ENCODE data around the gene DYNLT3.

- TF ChIP-seq, protein P1, sequence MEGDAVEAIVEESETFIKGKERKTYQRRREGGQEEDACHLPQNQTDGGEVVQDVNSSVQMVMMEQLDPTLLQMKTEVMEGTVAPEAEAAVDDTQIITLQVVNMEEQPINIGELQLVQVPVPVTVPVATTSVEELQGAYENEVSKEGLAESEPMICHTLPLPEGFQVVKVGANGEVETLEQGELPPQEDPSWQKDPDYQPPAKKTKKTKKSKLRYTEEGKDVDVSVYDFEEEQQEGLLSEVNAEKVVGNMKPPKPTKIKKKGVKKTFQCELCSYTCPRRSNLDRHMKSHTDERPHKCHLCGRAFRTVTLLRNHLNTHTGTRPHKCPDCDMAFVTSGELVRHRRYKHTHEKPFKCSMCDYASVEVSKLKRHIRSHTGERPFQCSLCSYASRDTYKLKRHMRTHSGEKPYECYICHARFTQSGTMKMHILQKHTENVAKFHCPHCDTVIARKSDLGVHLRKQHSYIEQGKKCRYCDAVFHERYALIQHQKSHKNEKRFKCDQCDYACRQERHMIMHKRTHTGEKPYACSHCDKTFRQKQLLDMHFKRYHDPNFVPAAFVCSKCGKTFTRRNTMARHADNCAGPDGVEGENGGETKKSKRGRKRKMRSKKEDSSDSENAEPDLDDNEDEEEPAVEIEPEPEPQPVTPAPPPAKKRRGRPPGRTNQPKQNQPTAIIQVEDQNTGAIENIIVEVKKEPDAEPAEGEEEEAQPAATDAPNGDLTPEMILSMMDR (IDR thresholded peaks at IDR 0.05 in 8 of 11, conservative IDR thresholded peaks at IDR 0.05 in 3 of 11), result no peak
- no peak for TF ChIP-seq POLR2AphosphoS5 (IDR thresholded peaks at IDR 0.05)
Measured at GRCh38 chrX:37860721-37861120, 13.3 kb upstream of the DYNLT3 start.
